ENCODE data around the gene TRAPPC14. TPM values are rescaled to one million over a fixed set of nuclear protein-coding genes. Genes with fewer than 3 reads are reported as not detected.

TRAPPC14 gene
- total and polyA plus RNA-seq, 2 of the 13 experiments (the other 11 are each of a cell fraction or from before 2014, with no cell fraction given) = 4.7 to 9.6 TPM

GRCh38 chr7:100148559-100149328, 9.8 kb downstream of the TRAPPC14 start, which contains the start of gene LAMTOR4 (continued):
- no peak for TF ChIP-seq KIAA2018 (CRISPR knock-in tag; IDR thresholded peaks at IDR 0.05; ENCODE audit: borderline replicate concordance)
- TF ChIP-seq ZBTB40 (IDR thresholded peaks at IDR 0.05) = no peak
- no peak for TF ChIP-seq ZBTB40 (CRISPR knock-in tag; IDR thresholded peaks at IDR 0.05)
- no peak for TF ChIP-seq ZNF772 (CRISPR knock-in tag; IDR thresholded peaks at IDR 0.05)
- peak; percentile 55 for TF ChIP-seq SALL1 (CRISPR knock-in tag; IDR thresholded peaks at IDR 0.05)
- TF ChIP-seq CERS6 (CRISPR knock-in tag; IDR thresholded peaks at IDR 0.05) = no peak
- peak; percentile 76 for TF ChIP-seq THAP11 (CRISPR knock-in tag; IDR thresholded peaks at IDR 0.05)
- TF ChIP-seq BRF2 (CRISPR knock-in tag; IDR thresholded peaks at IDR 0.05) = no peak
- no peak for TF ChIP-seq ZNF672 (CRISPR knock-in tag; IDR thresholded peaks at IDR 0.05)

All from HepG2 (cell line).